ENCODE data around the gene CCNQ.

CCNQ gene

DNA sequence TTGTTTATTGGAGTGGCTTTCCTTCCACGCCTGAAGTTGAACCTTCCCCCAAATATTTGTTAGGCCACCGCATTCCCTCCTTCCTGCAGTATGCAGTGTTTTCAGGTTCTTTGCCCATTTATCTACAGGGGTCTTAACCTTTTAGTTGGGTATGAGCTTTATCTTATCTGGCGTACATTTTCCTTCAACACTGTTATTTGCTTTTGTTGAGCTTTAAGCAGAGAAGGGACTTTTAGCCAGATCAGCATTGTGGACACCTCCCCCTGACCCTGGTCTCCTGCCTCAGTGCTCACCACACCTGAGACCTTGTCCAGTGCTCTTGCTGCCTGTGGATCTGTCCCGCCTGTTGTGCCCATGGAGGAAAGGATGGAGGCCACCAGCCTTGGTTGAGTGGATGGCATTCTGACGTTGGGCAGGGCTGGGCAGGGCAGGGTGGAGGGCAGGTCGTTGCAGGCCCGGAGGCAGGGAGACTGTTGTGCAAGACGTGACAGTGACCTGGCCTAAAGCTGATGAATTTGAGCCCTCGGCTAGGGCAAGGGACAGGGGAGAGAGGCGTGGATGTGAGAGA lies 47.1 kb upstream of the CCNQ start:
- Histone ChIP-seq H3K36me3 (ENCODE audit: insufficient read depth, low read length) (no peaks in the 10 kb centered on the region), H3K9ac (ENCODE audit: low read depth, low read length, poor library complexity, severe bottlenecking) (no peak overlapping the region), H3K4me3 (ENCODE audit: low read length, poor library complexity, severe bottlenecking) (no peak overlapping the region), H2AFZ (ENCODE audit: low read length) (no peak overlapping the region), H3K9me2 (replicated peaks; ENCODE audit: low read depth, low read length) (no peaks in the 10 kb centered on the region), H3K79me2 (ENCODE audit: insufficient read depth, low read length) (no peaks in the 10 kb centered on the region), H4K20me1 (ENCODE audit: insufficient read depth, low read length, poor library complexity, severe bottlenecking) (no peaks in the 10 kb centered on the region), H3K4me1 (ENCODE audit: insufficient read depth, low read length, poor library complexity, severe bottlenecking) (no peaks in the 10 kb centered on the region), H3K27me3 (ENCODE audit: insufficient read depth, low read length, poor library complexity, severe bottlenecking) (peaks cover 7% of the 10 kb centered on the region), H3F3A (ENCODE audit: low read depth) (no peaks in the 10 kb centered on the region), H3K9me3 (ENCODE audit: insufficient read depth, low read depth, low read length) (no peaks in the 10 kb centered on the region), H3K4me2 (ENCODE audit: low read depth, low read length, poor library complexity, severe bottlenecking) (no peak overlapping the region)
- TF ChIP-seq EZH2phosphoT487 (IDR thresholded peaks at IDR 0.05; ENCODE audit: borderline replicate concordance): no peak
- TF ChIP-seq, protein P1, sequence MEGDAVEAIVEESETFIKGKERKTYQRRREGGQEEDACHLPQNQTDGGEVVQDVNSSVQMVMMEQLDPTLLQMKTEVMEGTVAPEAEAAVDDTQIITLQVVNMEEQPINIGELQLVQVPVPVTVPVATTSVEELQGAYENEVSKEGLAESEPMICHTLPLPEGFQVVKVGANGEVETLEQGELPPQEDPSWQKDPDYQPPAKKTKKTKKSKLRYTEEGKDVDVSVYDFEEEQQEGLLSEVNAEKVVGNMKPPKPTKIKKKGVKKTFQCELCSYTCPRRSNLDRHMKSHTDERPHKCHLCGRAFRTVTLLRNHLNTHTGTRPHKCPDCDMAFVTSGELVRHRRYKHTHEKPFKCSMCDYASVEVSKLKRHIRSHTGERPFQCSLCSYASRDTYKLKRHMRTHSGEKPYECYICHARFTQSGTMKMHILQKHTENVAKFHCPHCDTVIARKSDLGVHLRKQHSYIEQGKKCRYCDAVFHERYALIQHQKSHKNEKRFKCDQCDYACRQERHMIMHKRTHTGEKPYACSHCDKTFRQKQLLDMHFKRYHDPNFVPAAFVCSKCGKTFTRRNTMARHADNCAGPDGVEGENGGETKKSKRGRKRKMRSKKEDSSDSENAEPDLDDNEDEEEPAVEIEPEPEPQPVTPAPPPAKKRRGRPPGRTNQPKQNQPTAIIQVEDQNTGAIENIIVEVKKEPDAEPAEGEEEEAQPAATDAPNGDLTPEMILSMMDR (conservative IDR thresholded peaks at IDR 0.05; ENCODE audit: low read length): no peak

DNA sequence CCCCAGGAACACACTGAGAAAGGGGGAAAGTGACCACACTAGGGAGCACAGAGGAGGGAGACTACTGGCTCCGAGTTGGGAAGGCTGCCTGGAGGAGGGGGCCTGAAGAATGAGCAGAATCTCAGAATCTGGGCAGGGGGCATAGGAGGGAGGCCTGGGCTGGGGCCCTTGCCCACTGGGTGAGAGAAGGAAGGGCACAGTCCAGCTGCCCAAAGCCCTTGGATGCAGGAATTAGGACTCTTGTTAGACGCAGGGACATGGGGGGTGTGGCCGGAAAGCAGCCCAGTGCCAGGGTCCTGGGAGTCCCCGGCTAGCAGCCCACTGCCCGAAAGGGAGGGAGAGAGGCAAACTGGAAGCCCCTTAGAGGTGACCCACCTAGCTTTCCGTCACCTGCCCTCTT lies 46.2 kb upstream of the CCNQ start:
- no peaks in the 10 kb centered on the region for H3F3A ChIP-seq (ENCODE audit: low read depth)
- H4K20me1 ChIP-seq (ENCODE audit: insufficient read depth, low read length, poor library complexity, severe bottlenecking): no peaks in the 10 kb centered on the region
- no peak overlapping the region for H3K9ac ChIP-seq (ENCODE audit: low read depth, low read length, poor library complexity, severe bottlenecking)
- H3K36me3 ChIP-seq (ENCODE audit: insufficient read depth, low read length): no peaks in the 10 kb centered on the region
- peaks cover 7% of the 10 kb centered on the region for H3K27me3 ChIP-seq (ENCODE audit: insufficient read depth, low read length, poor library complexity, severe bottlenecking)
- H2AFZ ChIP-seq (ENCODE audit: low read length): no peak overlapping the region
- H3K4me3 ChIP-seq (ENCODE audit: low read length, poor library complexity, severe bottlenecking): no peak overlapping the region
- no peaks in the 10 kb centered on the region for H3K4me1 ChIP-seq (ENCODE audit: insufficient read depth, low read length, poor library complexity, severe bottlenecking)
- no peaks in the 10 kb centered on the region for H3K79me2 ChIP-seq (ENCODE audit: insufficient read depth, low read length)
- H3K9me2 ChIP-seq (replicated peaks; ENCODE audit: low read depth, low read length): no peaks in the 10 kb centered on the region
- TF ChIP-seq, protein P1 (conservative IDR thresholded peaks at IDR 0.05; ENCODE audit: low read length): no peak
- TF ChIP-seq EZH2phosphoT487 (IDR thresholded peaks at IDR 0.05; ENCODE audit: borderline replicate concordance): no peak
- H3K4me2 ChIP-seq (ENCODE audit: low read depth, low read length, poor library complexity, severe bottlenecking): no peak overlapping the region
- H3K9me3 ChIP-seq (ENCODE audit: insufficient read depth, low read depth, low read length): no peaks in the 10 kb centered on the region

DNA sequence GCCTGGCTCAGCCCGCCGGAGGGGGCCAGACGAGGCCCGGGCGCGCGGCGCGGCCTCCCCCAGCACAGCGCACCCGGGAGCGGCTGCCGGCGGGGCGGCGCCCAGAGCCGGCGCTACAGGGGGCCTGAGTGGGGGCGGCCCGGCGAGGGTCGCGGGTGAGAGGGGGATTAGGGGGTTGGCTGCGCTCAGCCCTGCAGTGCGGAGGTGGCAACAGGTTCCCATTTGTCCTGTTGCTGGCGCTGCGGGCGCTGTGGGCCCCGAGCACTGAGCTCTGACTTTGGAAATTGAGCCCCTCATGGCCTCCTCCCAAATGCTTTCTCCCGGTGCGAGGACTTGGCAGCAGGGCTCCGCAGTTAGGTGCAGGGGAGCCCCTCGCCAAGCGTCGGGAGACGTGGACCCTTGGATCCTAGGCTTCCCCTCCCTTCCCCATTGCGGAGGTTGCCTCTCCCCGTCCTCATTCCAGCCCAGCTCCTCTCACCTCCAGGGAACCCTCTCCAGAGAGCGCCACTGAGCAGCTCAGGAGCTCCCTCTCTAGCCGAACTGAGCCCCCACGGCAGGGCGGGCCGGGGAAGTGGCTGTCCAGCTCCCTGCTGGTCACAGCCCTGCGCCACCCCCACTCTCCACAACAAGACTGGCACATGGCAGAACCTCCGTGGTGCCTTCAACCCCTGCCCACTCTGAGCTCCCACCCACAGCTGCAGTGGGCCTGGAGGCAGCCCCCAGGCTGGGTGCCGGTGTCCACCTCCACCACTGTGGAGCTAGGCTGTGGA lies 45.6 kb upstream of the CCNQ start:
- H3K27me3 ChIP-seq (ENCODE audit: insufficient read depth, low read length, poor library complexity, severe bottlenecking): peaks cover 7% of the 10 kb centered on the region
- no peaks in the 10 kb centered on the region for H3F3A ChIP-seq (ENCODE audit: low read depth)
- H3K4me3 ChIP-seq (ENCODE audit: low read length, poor library complexity, severe bottlenecking): no peak overlapping the region
- H4K20me1 ChIP-seq (ENCODE audit: insufficient read depth, low read length, poor library complexity, severe bottlenecking): no peaks in the 10 kb centered on the region
- no peaks in the 10 kb centered on the region for H3K79me2 ChIP-seq (ENCODE audit: insufficient read depth, low read length)
- H3K36me3 ChIP-seq (ENCODE audit: insufficient read depth, low read length): no peaks in the 10 kb centered on the region
- no peak overlapping the region for H3K4me2 ChIP-seq (ENCODE audit: low read depth, low read length, poor library complexity, severe bottlenecking)
- no peaks in the 10 kb centered on the region for H3K9me3 ChIP-seq (ENCODE audit: insufficient read depth, low read depth, low read length)
- TF ChIP-seq EZH2phosphoT487 (IDR thresholded peaks at IDR 0.05; ENCODE audit: borderline replicate concordance): no peak
- TF ChIP-seq, protein P1 (conservative IDR thresholded peaks at IDR 0.05; ENCODE audit: low read length): no peak
- no peaks in the 10 kb centered on the region for H3K4me1 ChIP-seq (ENCODE audit: insufficient read depth, low read length, poor library complexity, severe bottlenecking)
- no peak overlapping the region for H3K9ac ChIP-seq (ENCODE audit: low read depth, low read length, poor library complexity, severe bottlenecking)
- H2AFZ ChIP-seq (ENCODE audit: low read length): no peak overlapping the region
- H3K9me2 ChIP-seq (replicated peaks; ENCODE audit: low read depth, low read length): no peaks in the 10 kb centered on the region
